Measurements from ENCODE around the gene ADCY10. TPM values are rescaled to one million over a fixed set of nuclear protein-coding genes. Genes with fewer than 3 reads are reported as not detected.

ADCY10 gene
- total and polyA plus RNA-seq, 2 experiments from 2014 or later, result not detected

DNA sequence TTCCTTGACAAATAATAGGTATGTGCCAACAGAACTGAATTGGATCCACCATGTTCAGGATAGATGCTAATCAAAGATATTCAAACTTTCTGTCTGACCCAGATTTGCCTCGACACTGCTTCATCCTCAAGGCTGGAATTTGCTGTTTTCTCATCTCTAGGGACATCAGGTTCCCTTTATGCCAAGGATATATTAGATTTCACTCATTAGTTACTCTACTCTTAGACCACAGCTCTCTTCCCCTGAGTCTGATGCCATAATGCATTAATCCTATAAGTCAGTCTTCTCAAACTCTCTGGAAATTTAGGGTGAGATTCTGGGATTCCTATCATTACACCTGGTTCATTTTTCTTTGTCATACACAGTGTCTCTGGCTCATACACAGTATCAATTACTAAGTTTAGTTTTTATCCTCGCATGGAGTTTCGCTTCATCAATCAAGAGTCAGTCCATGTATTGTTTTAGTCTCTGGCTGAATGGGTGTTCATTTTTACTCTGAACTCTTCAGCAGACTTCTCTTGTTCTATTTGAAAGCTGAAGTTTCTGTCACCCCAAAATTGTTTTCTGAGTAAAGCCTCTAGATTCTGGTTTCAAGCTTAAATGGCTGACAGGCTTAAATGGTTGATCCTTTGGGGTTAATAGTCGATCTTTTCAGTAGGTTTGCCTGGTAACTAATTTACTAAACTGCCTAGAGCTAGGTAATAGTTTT is 13.3 kb upstream of the ADCY10 start:
- ATAC-seq, result no peak

More for the DNA sequence above, 13.3 kb upstream of the ADCY10 start:
- no peaks in the 10 kb centered on the region for H3K36me3 ChIP-seq (ENCODE audit: insufficient read depth)
- peaks cover 18% of the 10 kb centered on the region for H3K79me2 ChIP-seq (replicated peaks; ENCODE audit: insufficient read depth)
- peaks cover 34% of the 10 kb centered on the region for H3K4me1 ChIP-seq (ENCODE audit: insufficient read depth)
- peak overlapping the region; percentile 45; the same call in 1 of the 2 replicates for H3K27ac ChIP-seq (ENCODE audit: low read depth)
- H3K27ac Mint-ChIP-seq, result no peak overlapping the region
- no peaks in the 10 kb centered on the region for H3K27me3 Mint-ChIP-seq (ENCODE audit: insufficient read depth, low read depth, poor library complexity)
- no peaks in the 10 kb centered on the region for H3K9me3 Mint-ChIP-seq
- H4K20me1 ChIP-seq (replicated peaks; ENCODE audit: insufficient read depth), result no peaks in the 10 kb centered on the region
- H3K4me3 Mint-ChIP-seq, result no peak overlapping the region
- no peak overlapping the region for H3K4me2 ChIP-seq
- H3K36me3 Mint-ChIP-seq (ENCODE audit: low read depth), result no peaks in the 10 kb centered on the region
- no peak overlapping the region for H2AFZ ChIP-seq
- no peak overlapping the region for H3K4me3 ChIP-seq
- H3K4me1 Mint-ChIP-seq, result peaks cover 8% of the 10 kb centered on the region; the same call in 2 of the 3 replicates
- no peak for TF ChIP-seq ZNF114 (CRISPR knock-in tag; IDR thresholded peaks at IDR 0.05)
- TF ChIP-seq JUNB (IDR thresholded peaks at IDR 0.05; ENCODE audit: unreplicated experiment), result no peak
- TF ChIP-seq POLR2AphosphoS5 (IDR thresholded peaks at IDR 0.05; ENCODE audit: low read depth), result no peak
- TF ChIP-seq, protein P1, sequence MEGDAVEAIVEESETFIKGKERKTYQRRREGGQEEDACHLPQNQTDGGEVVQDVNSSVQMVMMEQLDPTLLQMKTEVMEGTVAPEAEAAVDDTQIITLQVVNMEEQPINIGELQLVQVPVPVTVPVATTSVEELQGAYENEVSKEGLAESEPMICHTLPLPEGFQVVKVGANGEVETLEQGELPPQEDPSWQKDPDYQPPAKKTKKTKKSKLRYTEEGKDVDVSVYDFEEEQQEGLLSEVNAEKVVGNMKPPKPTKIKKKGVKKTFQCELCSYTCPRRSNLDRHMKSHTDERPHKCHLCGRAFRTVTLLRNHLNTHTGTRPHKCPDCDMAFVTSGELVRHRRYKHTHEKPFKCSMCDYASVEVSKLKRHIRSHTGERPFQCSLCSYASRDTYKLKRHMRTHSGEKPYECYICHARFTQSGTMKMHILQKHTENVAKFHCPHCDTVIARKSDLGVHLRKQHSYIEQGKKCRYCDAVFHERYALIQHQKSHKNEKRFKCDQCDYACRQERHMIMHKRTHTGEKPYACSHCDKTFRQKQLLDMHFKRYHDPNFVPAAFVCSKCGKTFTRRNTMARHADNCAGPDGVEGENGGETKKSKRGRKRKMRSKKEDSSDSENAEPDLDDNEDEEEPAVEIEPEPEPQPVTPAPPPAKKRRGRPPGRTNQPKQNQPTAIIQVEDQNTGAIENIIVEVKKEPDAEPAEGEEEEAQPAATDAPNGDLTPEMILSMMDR (conservative IDR thresholded peaks at IDR 0.05; ENCODE audit: low read depth in 2 of 2), result no peak
- no peak for TF ChIP-seq EZH2phosphoT487 (IDR thresholded peaks at IDR 0.05; ENCODE audit: unreplicated experiment)
- no peak for TF ChIP-seq EZH2 (IDR thresholded peaks at IDR 0.05; ENCODE audit: low read depth, unreplicated experiment)
- no peak for TF ChIP-seq CREB1 (CRISPR knock-in tag; IDR thresholded peaks at IDR 0.05; ENCODE audit: low read depth)
- TF ChIP-seq NANOG (IDR thresholded peaks at IDR 0.05; ENCODE audit: borderline replicate concordance), result no peak
- TF ChIP-seq, protein P2, sequence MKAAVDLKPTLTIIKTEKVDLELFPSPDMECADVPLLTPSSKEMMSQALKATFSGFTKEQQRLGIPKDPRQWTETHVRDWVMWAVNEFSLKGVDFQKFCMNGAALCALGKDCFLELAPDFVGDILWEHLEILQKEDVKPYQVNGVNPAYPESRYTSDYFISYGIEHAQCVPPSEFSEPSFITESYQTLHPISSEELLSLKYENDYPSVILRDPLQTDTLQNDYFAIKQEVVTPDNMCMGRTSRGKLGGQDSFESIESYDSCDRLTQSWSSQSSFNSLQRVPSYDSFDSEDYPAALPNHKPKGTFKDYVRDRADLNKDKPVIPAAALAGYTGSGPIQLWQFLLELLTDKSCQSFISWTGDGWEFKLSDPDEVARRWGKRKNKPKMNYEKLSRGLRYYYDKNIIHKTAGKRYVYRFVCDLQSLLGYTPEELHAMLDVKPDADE (IDR thresholded peaks at IDR 0.05), result no peak
- TF ChIP-seq ZNF331 (CRISPR knock-in tag; IDR thresholded peaks at IDR 0.05; ENCODE audit: low read depth), result no peak
- TF ChIP-seq, protein P3, sequence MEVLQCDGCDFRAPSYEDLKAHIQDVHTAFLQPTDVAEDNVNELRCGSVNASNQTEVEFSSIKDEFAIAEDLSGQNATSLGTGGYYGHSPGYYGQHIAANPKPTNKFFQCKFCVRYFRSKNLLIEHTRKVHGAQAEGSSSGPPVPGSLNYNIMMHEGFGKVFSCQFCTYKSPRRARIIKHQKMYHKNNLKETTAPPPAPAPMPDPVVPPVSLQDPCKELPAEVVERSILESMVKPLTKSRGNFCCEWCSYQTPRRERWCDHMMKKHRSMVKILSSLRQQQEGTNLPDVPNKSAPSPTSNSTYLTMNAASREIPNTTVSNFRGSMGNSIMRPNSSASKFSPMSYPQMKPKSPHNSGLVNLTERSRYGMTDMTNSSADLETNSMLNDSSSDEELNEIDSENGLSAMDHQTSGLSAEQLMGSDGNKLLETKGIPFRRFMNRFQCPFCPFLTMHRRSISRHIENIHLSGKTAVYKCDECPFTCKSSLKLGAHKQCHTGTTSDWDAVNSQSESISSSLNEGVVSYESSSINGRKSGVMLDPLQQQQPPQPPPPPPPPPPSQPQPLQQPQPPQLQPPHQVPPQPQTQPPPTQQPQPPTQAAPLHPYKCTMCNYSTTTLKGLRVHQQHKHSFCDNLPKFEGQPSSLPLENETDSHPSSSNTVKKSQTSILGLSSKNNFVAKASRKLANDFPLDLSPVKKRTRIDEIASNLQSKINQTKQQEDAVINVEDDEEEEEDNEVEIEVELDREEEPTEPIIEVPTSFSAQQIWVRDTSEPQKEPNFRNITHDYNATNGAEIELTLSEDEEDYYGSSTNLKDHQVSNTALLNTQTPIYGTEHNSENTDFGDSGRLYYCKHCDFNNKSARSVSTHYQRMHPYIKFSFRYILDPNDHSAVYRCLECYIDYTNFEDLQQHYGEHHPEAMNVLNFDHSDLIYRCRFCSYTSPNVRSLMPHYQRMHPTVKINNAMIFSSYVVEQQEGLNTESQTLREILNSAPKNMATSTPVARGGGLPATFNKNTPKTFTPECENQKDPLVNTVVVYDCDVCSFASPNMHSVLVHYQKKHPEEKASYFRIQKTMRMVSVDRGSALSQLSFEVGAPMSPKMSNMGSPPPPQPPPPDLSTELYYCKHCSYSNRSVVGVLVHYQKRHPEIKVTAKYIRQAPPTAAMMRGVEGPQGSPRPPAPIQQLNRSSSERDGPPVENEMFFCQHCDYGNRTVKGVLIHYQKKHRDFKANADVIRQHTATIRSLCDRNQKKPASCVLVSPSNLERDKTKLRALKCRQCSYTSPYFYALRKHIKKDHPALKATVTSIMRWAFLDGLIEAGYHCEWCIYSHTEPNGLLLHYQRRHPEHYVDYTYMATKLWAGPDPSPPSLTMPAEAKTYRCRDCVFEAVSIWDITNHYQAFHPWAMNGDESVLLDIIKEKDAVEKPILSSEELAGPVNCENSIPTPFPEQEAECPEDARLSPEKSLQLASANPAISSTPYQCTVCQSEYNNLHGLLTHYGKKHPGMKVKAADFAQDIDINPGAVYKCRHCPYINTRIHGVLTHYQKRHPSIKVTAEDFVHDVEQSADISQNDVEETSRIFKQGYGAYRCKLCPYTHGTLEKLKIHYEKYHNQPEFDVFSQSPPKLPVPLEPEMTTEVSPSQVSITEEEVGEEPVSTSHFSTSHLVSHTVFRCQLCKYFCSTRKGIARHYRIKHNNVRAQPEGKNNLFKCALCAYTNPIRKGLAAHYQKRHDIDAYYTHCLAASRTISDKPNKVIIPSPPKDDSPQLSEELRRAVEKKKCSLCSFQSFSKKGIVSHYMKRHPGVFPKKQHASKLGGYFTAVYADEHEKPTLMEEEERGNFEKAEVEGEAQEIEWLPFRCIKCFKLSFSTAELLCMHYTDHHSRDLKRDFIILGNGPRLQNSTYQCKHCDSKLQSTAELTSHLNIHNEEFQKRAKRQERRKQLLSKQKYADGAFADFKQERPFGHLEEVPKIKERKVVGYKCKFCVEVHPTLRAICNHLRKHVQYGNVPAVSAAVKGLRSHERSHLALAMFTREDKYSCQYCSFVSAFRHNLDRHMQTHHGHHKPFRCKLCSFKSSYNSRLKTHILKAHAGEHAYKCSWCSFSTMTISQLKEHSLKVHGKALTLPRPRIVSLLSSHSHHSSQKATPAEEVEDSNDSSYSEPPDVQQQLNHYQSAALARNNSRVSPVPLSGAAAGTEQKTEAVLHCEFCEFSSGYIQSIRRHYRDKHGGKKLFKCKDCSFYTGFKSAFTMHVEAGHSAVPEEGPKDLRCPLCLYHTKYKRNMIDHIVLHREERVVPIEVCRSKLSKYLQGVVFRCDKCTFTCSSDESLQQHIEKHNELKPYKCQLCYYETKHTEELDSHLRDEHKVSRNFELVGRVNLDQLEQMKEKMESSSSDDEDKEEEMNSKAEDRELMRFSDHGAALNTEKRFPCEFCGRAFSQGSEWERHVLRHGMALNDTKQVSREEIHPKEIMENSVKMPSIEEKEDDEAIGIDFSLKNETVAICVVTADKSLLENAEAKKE (CRISPR knock-in tag; IDR thresholded peaks at IDR 0.05), result no peak
- H3K9me2 ChIP-seq (ENCODE audit: insufficient read depth), result no peaks in the 10 kb centered on the region
- no peaks in the 10 kb centered on the region for H3F3A ChIP-seq (replicated peaks; ENCODE audit: low read depth)
- H3K27me3 ChIP-seq (ENCODE audit: insufficient read depth), result no peaks in the 10 kb centered on the region
- DNase-seq (ENCODE audit: low spot score), result no peak

Data from GM23338 (cell line).